GM23338 (cell line): ENCODE data around the gene KDM1A. TPM values are rescaled to one million over a fixed set of nuclear protein-coding genes. Genes with fewer than 3 reads are reported as not detected.
A peak's percentile ranks its signal among the peaks of the same experiment; 100 is the strongest.

Source experiments
- ATAC-seq: fragments of 200-7000 bp; cut with Tn5 transposase; 3 replicates; pipeline ENCODE4 v1.9.1; 2020
- DNase-seq: peaks from one replicate; pipeline ENCODE4 v3.0.0-alpha.2; 2015; ENCODE audit warnings: low spot score
- H2AFZ ChIP-seq: fragments of 200-600 bp; sonication (generic); 2 replicates; pipeline ENCODE4 v1.8.0; 2016; ENCODE audit warnings: antibody characterized with exemption, mild to moderate bottlenecking, moderate library complexity
- H3F3A ChIP-seq: fragments of 200-600 bp; sonication (generic); replicated peaks from 2 replicates; pipeline ENCODE4 v1.8.0; 2017; ENCODE audit warnings: antibody characterized with exemption, mixed run types, low read depth
- H3K27ac ChIP-seq: fragments of 200-600 bp; sonication (generic); 2 replicates; pipeline ENCODE4 v1.6.1; 2016; ENCODE audit warnings: low read depth
- H3K27me3 ChIP-seq: fragments of 200-600 bp; sonication (generic); 2 replicates; pipeline ENCODE4 v1.8.0; 2016; ENCODE audit warnings: mild to moderate bottlenecking, mixed run types, moderate library complexity; ENCODE audit not compliant: insufficient read depth
- H3K36me3 ChIP-seq: fragments of 200-600 bp; sonication (generic); 2 replicates; pipeline ENCODE4 v1.8.0; 2016; ENCODE audit warnings: mild to moderate bottlenecking; ENCODE audit not compliant: insufficient read depth
- H3K4me1 ChIP-seq: fragments of 200-600 bp; sonication (generic); 2 replicates; pipeline ENCODE4 v1.8.0; 2016; ENCODE audit warnings: mild to moderate bottlenecking, moderate library complexity; ENCODE audit not compliant: insufficient read depth
- H3K4me2 ChIP-seq: fragments of 200-600 bp; sonication (generic); 2 replicates; pipeline ENCODE4 v1.7.1; 2017; ENCODE audit warnings: mixed run types
- H3K4me3 ChIP-seq: fragments of 200-600 bp; sonication (generic); 2 replicates; pipeline ENCODE4 v1.6.1; 2016; ENCODE audit warnings: mixed run types
- H3K79me2 ChIP-seq: fragments of 200-600 bp; sonication (generic); replicated peaks from 2 replicates; pipeline ENCODE4 v1.8.0; 2017; ENCODE audit warnings: mild to moderate bottlenecking; ENCODE audit not compliant: insufficient read depth
- H3K9me2 ChIP-seq: fragments of 200-600 bp; sonication (generic); 2 replicates; pipeline ENCODE4 v1.8.0; 2017; ENCODE audit not compliant: insufficient read depth
- H4K20me1 ChIP-seq: fragments of 200-600 bp; sonication (generic); replicated peaks from 2 replicates; pipeline ENCODE4 v1.8.0; 2017; ENCODE audit warnings: mild to moderate bottlenecking; ENCODE audit not compliant: insufficient read depth
- H3K27ac Mint-ChIP-seq: 2 replicates; pipeline ENCODE4 v1.8.0; 2020; ENCODE audit warnings: inconsistent platforms, mild to moderate bottlenecking, moderate library complexity, mixed read lengths
- H3K27me3 Mint-ChIP-seq: 3 replicates; pipeline ENCODE4 v1.8.0; 2022; ENCODE audit warnings: low read depth, mild to moderate bottlenecking, moderate library complexity, mixed read lengths, inconsistent platforms; ENCODE audit not compliant: insufficient read depth, poor library complexity
- H3K36me3 Mint-ChIP-seq: 3 replicates; pipeline ENCODE4 v1.8.0; 2021; ENCODE audit warnings: low read depth, mild to moderate bottlenecking, inconsistent platforms, moderate library complexity, mixed read lengths
- H3K4me1 Mint-ChIP-seq: 3 replicates; pipeline ENCODE4 v1.8.0; 2020; ENCODE audit warnings: mild to moderate bottlenecking, inconsistent platforms, mixed read lengths
- H3K4me3 Mint-ChIP-seq: 3 replicates; pipeline ENCODE4 v1.8.0; 2021; ENCODE audit warnings: moderate library complexity, mild to moderate bottlenecking, inconsistent platforms, mixed read lengths
- H3K9me3 Mint-ChIP-seq: 3 replicates; pipeline ENCODE4 v1.8.0; 2020; ENCODE audit warnings: moderate library complexity, mild to moderate bottlenecking, inconsistent platforms, mixed read lengths
- ETS1 ChIP-seq: IDR thresholded peaks from 2 replicates; pipeline ENCODE4 v1.6.1; 2016; ENCODE audit warnings: antibody characterized with exemption
- EZH2 ChIP-seq: fragments of 200-600 bp; sonication (generic); IDR thresholded peaks from one replicate; pipeline ENCODE4 v1.8.0; 2017; ENCODE audit warnings: antibody characterized with exemption, mild to moderate bottlenecking, low read depth; ENCODE audit not compliant: unreplicated experiment
- EZH2phosphoT487 ChIP-seq: fragments of 200-600 bp; sonication (generic); IDR thresholded peaks from one replicate; pipeline ENCODE4 v1.8.1; 2018; ENCODE audit warnings: antibody characterized with exemption; ENCODE audit not compliant: unreplicated experiment
- JUNB ChIP-seq: IDR thresholded peaks from one replicate; pipeline ENCODE4 v1.6.1; 2016; ENCODE audit warnings: antibody characterized with exemption; ENCODE audit not compliant: unreplicated experiment
- POLR2AphosphoS5 ChIP-seq: IDR thresholded peaks from 2 replicates; pipeline ENCODE4 v1.6.1; 2016; ENCODE audit warnings: antibody characterized with exemption, low read depth
- STAT1 ChIP-seq: IDR thresholded peaks from one replicate; pipeline ENCODE4 v1.6.1; 2016; ENCODE audit warnings: antibody characterized with exemption; ENCODE audit not compliant: unreplicated experiment
- ZNF114 ChIP-seq: fragments of 250-450 bp; sonication (Bioruptor Pico); IDR thresholded peaks from 2 replicates; pipeline ENCODE4 v1.5.0; 2020; ENCODE audit warnings: mild to moderate bottlenecking, moderate library complexity
- ZNF331 ChIP-seq: fragments of 250-450 bp; sonication (Bioruptor Pico); IDR thresholded peaks from 2 replicates; pipeline ENCODE4 v1.5.0; 2020; ENCODE audit warnings: low read depth, mild to moderate bottlenecking, moderate library complexity
- polyA plus RNA-seq: library from polyadenylated mRNA; unstranded; fragments of >200 nt; fragmentation: Nextera tagmentation; extraction: Ambion mirVana; gene quantifications from 2 replicates; pipeline ENCODE4 v1.2.1, GENCODE V29; 2016
- total RNA-seq: library from RNA; depleted of rRNA; stranded (reverse); fragments of >200 nt; shearing (Covaris generic); gene quantifications from 2 replicates; pipeline ENCODE4 v1.2.3, GENCODE V29; 2014

KDM1A gene
- total and polyA plus RNA-seq, 2 experiments from 2014 or later = 86.4 to 252 TPM

- H3K27ac Mint-ChIP-seq = no peak overlapping the region
- Histone ChIP-seq H3F3A (no peaks in the 10 kb centered on the region), H4K20me1 (peaks cover 71% of the 10 kb centered on the region), H3K4me1 (peaks cover under 1% of the 10 kb centered on the region), H2AFZ (no peak overlapping the region), H3K36me3 (peaks cover 10% of the 10 kb centered on the region), H3K27ac (no peak overlapping the region), H3K27me3 (no peaks in the 10 kb centered on the region), H3K9me2 (no peaks in the 10 kb centered on the region), H3K4me3 (no peak overlapping the region), H3K79me2 (peaks cover 75% of the 10 kb centered on the region), H3K4me2 (no peak overlapping the region)
- no peak overlapping the region for H3K4me3 Mint-ChIP-seq
- DNase-seq = no peak
- H3K36me3 Mint-ChIP-seq = peaks cover 27% of the 10 kb centered on the region
- H3K9me3 Mint-ChIP-seq = no peaks in the 10 kb centered on the region; the same call in 2 of the 3 replicates
- TF ChIP-seq JUNB = no peak
- no peak for TF ChIP-seq STAT1
- TF ChIP-seq POLR2AphosphoS5 = no peak
- no peak for TF ChIP-seq ETS1
- no peak for TF ChIP-seq ZNF114 (CRISPR knock-in tag)
- TF ChIP-seq ZNF331 (CRISPR knock-in tag) = no peak
- no peak for TF ChIP-seq EZH2
- no peaks in the 10 kb centered on the region for H3K27me3 Mint-ChIP-seq
- peaks cover 9% of the 10 kb centered on the region; the same call in 2 of the 3 replicates for H3K4me1 Mint-ChIP-seq
- no peak for ATAC-seq
Observed at GRCh38 chr1:23108918-23109533, 89.8 kb downstream of the KDM1A start.

DNA sequence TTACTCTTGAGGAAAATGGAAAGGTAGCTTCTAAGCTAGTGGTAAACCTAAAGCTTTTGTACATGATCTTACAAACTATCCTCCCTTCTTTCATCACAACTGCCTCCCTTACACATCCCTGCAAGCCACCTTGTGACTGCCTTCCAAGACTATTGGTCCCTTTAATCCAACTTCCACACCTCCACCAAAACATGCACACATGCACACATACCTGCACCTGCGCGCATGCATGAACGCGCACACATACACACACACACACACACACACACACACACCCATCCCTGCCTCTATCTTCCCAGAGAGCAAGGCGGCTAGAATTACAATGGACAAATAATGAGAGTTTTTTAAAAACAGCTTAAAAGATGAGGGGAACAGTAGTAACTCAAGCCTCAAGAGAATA lies 91.1 kb downstream of the KDM1A start:
- Mint-ChIP-seq H3K4me1 (peaks cover 20% of the 10 kb centered on the region; the same call in 2 of the 3 replicates), H3K4me3 (no peak overlapping the region), H3K36me3 (peaks cover 25% of the 10 kb centered on the region), H3K9me3 (no peaks in the 10 kb centered on the region), H3K27ac (peak overlapping the region; percentile 4; the same call in 1 of the 2 replicates), H3K27me3 (no peaks in the 10 kb centered on the region)
- no peak overlapping the region for H2AFZ ChIP-seq
- no peak for ATAC-seq
- peaks cover 76% of the 10 kb centered on the region for H4K20me1 ChIP-seq
- H3K4me2 ChIP-seq = no peak overlapping the region
- TF ChIP-seq JUNB (no peak), EZH2phosphoT487 (no peak)
- H3K36me3 ChIP-seq = no peaks in the 10 kb centered on the region; the same call in 1 of the 2 replicates
- H3K4me3 ChIP-seq = no peak overlapping the region
- no peaks in the 10 kb centered on the region for H3K9me2 ChIP-seq
- DNase-seq = no peak
- H3K4me1 ChIP-seq = peaks cover 8% of the 10 kb centered on the region
- H3F3A ChIP-seq = no peaks in the 10 kb centered on the region
- peaks cover 78% of the 10 kb centered on the region for H3K79me2 ChIP-seq
- H3K27me3 ChIP-seq = no peaks in the 10 kb centered on the region
- H3K27ac ChIP-seq = no peak overlapping the region
